NCI-H1694 treated with DMSO at 0.1 percent for 48 hours (cell line): ENCODE data around the gene TIMM29.
A peak's percentile ranks its signal among the peaks of the same experiment; 100 is the strongest.
"Not testable (repeated sequence)": the region's sequence is repeated elsewhere in the genome, so short reads cannot be mapped to it uniquely, and the experiment has no call there.

Source experiments
- DNase-seq: peaks from one replicate; lab custom pipeline; 2025; lab: John Stamatoyannopoulos, UW

TIMM29 gene

DNA sequence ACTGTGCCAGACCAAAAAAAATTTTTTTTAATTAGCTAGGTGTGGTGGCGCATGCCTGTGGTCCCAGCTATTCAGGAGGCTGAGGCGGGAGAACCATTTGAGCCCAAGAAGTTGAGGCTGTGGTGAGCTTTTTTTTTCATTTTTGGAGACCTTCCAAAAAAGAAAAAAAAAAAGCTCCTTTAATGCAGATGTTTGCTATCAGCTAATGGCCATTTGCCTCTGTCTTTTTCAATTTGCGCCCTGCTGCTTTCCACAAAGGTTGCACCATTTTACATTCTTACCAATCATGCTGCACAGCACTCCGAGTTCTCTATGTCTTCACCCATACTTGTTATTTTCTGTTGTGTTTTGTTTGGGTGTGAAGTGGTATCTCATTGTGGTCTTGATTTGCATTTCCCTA is 16.7 kb downstream of the TIMM29 start:
- no peak for DNase-seq

DNA sequence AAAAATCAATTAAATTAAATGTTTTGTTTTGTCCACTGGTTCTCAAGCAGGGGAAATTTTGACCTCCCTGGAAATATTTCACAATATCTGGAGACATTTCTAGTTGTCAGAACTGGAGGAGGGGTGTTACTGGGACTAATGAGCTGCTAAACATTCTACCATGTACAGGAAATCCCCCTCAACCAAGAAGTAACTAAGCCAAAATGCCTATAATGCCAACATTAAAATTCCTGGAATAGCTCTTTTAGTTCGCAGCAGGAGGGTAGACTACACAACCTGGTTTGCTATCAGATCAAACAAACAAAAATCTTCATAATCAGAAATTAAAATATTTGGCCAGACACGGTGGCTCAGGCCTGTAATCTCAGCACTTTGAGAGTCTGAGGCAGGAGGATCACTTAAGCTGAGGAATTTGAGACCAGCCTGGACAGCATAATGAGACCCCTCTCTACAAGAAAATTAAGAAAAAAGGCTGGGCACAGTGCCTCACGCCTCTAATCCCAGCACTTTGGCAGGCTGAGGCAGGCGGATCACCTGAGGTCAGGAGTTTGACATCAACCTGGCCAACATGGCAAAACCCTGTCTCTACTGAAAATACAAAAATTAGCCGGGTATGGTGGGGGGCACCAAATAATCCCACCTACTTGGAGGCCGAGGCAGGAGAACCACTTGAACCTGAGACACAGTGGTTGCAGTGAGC is 18.5 kb downstream of the TIMM29 start:
- DNase-seq = no peak

DNA sequence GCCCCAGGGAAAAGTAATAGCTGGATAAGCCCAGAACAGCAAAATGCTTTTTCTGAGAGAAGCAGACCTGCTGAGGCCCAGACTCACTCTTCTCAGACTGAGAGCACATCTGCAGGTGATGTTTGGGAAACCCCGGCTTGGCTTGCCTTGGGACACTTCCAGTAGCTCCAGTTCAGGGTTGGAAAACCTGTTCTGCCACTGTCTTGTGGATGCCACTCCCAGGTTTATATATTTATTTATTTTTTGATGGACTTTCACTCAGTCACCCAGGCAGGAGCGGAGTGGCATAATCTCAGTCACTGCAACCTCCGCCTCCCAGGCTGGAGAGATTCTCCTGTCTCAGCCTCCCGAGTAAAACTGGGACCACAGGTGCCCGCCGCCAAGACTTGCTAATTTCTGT is 24.2 kb downstream of the TIMM29 start:
- DNase-seq = no peak

DNA sequence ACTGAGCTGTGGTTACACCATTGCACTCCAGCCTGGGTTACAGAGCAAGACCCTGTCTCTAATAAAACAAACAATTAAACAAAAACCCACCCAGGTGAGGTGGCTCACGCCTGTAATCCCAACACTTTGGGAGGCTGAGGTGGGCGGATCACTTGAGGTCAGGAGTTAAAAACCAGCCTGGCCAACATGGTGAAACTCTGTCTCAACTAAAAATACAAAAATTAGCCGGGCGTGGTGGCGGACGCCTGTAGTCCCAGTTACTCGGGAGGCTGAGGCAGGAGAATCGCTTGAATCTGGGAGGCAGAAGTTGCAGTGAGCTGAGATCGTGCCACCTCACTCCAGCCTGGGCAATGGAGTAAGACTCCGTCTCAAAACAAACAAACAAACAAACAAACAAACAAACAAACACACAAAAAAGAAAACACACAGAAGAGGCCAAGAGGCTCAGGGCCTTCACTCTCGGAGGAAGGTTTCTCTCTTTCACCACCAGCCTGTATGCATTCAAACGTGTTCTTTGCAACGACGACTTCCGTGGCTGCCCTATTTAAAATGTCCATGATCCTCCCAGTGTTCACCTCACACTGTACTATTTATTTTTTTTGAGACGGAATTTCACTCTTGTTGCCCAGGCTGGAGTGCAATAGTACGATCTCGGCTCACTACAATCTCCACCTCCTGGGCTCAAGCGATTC is 30.8 kb downstream of the TIMM29 start:
- not testable (repeated sequence) for DNase-seq

DNA sequence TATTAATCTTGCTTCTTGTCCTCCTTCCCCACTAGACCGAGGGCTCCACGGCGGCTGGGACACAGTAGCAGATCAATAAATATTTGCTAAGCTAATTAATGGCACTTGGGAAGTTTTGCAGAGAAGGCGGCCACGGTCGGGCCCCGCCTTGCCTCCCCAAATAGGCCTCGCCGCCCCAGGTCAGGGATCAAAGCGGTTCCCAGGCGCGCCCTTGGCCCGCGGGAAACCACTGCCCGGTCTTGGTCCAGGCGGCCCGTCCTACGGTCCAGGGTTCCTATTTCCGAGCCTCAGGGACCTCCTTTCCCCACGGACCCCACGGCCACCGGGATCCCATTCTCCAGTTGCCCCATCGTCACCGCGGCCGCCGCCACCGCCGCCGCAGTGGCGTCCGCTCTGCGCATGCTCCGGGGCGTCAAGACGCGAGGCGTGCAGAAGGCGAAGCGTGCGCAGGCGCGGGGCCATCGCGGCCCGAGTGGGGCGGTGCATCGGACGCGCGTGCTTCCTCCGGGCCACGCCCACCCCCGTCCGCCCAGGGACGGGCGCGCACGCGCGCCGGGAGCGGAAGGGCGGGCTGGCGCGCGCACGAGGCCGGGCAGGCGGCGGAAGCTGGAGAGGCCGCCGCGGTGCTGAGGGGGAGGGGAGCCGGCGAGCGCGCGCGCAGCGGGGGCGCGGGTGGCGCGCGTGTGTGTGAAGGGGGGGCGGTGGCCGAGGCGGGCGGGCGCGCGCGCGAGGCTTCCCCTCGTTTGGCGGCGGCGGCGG is 31.9 kb downstream of the TIMM29 start, which contains the start of gene SMARCA4:
TSS of gene SMARCA4 (plus strand) at position 717 of the 759 bp plus-strand sequence. CDS start 23,122 bp downstream, outside the sequence.
- DNase-seq = peak; percentile 80

DNA sequence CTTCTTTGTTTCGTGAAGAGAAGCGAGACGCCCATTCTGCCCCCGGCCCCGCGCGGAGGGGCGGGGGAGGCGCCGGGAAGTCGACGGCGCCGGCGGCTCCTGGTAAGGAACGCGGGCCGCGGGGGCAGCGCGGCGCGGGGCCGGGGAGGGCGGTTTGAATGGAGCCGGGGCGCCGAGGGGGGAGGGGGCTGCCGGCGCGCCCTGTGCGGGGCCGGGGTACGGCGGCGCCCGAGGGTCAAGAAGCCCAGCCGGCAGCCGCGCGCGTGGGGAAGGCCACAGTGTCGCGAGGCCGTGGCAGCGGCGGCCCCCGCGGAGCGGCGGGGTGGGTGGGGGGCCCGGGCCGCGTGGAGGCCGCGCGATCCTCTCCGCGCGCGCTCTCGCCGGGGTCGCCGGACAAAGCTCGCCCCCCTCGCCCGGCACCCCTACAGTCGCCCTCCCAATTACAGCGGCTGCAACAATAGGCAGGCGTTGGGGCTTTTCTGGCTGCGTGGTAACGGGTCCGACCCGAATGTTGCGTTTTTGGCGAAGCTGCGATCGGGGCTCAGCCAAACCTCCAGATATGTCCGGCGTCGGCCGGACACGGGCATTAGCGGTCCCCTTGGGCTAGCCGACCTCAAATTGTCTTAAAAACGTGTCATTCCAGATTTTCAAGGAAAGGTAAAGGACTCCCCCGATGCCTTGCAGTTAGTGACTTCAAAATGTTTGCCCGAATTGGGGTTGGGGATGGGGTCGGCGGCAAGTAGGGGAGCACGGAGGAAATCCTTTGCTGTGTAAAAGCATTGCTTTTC is 32.7 kb downstream of the TIMM29 start:
- no peak for DNase-seq

DNA sequence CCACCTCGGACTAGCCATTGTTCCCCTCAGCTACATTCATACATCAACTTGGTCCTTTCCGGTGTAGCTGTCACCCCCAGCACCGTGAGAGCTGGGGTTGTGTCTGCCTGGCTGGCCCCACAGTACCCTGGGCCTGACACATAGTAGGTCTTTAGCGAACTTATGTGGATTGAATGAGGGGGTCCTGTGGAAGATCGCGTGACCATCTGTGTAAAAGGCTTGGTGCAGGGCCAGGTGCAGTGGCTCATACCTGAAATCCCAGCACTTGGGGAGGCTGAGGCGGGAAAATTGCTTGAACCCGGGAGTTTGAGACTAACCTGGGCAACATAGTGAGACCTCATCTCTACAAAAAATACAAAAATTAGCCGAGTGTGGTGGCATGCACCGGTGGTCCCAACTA is 34.3 kb downstream of the TIMM29 start:
- no peak for DNase-seq

DNA sequence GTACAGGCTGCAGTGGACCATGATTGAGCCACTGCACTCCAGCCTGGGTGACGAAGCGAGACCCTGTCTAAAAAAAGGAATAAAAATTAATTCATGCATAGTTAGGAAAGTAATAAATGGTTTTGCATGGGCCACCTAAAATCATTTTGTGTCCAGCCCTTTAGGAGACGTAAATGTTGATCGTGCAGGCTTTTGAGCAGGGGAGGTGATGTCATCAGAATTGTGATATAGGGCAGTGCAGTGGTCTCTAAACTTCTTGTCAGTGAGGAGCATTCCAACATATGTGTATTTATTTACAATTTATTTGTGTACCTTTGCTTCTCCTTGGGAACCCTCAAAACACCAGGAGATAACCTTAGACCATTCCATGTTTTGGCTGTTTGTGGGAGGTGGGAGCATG is 35.3 kb downstream of the TIMM29 start:
- DNase-seq = no peak

DNA sequence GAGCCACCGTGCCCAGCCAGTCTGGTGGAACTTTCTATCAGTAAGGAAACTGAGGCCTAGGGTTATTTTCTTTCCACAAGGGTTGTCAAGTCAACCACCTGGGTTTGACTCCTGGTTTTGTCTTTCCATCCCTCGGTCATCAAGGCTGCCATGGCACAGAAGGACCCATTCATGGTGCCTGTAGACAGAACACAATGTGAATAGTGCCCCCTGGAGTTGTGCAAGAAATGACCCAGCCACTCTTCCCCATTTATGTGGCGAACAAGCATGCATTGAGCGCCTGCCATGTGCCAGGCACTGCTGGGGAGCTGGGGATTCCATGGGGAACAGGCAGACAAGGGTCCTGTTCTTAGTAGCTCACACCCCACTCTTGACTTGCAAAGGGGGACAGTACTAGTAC is 36.3 kb downstream of the TIMM29 start:
- DNase-seq = no peak

DNA sequence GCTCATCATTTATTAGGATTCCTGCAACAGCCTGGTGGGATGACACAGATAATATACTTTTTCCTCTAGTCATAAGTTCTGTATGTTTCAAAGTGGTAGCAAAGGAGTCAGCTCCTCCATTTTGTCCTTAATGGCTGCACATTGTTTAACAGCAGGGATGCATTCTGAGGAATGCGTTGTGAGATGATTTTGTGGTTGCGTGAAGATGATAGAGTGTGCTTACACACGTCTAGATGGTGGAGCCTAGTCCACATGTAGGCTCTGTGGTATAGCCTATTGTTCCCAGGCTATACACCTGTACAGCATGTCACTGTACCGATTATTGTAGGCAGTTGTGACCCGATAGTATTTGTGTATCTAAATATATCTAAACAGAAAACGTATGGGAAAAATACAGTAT is 36.8 kb downstream of the TIMM29 start:
- no peak for DNase-seq

DNA sequence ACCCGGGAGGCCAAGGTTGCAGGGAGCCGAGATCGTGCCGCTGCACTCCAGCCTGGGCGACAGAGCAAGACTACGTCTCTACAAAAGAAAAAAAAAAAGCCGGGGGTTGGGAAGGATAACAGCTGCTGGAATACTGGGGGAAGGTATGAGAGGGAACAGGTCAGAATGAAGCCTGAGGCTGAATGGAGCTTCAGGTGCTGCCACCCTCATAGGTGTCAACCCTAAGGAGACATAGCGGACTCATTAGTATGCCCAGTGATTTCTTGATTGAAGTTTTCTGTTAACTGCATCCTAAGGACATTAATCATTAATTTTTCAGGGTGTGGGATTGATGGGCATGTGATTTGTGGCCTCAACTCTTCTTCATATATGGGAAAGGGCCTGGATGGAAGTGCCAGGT is 38.2 kb downstream of the TIMM29 start:
- no peak for DNase-seq

DNA sequence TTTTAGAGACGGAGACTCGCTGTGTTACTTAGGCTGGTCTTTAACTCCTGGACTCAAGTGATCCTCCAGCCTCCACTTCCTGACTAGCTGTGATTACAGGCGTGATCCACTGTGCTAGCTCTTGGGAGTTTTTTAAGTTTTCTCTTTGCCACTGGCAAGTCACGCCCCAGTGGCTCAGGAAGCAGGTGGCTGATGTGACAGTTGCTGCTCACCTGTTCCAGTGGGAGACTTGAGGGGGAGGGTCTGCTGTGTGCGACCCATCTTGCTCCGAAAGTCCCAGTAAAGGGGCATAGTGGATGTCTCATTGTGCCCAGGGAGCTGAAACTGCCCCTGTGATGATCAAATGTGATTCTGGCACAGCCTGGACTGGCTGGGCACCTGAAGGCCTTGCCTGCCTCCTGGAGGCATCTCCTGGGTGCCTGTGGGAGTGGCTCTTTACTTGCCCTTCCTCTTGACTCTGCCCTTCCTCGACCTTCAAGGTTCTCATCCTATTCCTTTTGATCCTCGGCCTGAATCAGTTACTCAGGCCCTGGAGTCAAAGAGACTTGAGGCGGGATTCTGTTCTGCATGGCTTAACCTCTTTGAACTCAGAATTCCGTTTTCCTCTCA is 40.0 kb downstream of the TIMM29 start:
- no peak for DNase-seq

DNA sequence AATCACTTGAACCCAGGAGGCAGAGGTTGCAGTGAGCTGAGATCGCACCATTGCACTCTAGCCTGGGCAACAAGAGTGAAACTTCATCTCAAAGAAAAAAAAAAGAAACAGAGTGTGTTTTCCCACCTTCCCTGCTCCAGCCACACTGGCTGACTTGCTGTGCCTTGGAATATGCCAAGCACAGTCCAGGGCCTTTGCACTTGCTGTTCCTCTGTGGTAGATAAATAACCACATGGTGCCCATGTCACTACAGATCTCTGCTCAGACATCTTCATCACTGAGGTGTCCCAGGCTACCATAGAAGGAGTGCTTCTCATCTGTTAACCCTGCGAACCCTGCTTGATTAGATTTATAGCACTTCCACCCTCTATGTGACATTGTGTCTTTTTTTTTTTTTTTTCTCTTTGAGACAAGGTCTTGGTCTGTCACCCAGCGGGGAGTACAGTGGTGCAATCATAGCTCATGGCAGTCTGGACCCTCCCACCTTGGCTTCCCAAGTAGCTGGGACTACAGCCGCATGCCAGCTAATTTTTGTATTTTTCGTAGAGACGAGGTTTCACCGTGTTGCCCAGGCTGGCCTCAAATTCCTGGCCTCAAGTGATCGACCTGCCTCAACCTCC is 42.6 kb downstream of the TIMM29 start:
- DNase-seq = no peak

DNA sequence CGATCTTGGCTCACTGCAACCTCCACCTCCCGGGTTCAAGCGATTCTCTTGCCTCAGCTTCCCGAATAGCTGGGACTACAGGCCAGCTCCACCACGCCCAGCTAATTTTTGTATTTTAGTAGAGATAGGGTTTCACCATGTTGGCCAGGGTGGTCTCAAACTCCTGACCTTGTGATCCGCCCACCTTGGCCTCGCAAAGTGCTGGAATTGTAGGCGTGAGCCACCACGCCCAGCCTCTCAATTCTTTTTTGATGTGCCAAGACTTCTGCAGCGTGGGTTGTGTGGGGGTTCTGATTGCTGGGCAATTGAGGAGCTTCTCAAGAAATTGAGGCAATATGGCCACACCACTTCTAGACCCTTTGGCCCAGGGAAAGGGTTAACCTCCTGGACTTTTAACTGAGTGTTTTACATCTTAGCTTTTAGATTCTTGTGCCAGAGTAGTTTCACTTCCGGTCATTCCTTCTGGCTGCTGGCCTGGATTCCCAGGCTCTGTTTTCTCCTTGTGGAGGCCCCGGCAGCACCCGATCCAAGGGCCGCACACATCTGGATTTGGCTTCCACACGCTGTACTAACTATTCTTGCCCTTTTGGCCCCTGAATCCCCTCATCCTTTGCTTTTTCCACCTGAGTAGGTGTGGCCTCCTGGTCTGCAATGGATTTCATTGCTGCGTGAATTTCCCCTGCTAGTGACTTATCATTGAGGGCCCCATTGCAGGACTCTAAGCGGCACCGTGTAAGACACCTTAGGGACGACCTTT is 46.9 kb downstream of the TIMM29 start:
- no peak for DNase-seq

DNA sequence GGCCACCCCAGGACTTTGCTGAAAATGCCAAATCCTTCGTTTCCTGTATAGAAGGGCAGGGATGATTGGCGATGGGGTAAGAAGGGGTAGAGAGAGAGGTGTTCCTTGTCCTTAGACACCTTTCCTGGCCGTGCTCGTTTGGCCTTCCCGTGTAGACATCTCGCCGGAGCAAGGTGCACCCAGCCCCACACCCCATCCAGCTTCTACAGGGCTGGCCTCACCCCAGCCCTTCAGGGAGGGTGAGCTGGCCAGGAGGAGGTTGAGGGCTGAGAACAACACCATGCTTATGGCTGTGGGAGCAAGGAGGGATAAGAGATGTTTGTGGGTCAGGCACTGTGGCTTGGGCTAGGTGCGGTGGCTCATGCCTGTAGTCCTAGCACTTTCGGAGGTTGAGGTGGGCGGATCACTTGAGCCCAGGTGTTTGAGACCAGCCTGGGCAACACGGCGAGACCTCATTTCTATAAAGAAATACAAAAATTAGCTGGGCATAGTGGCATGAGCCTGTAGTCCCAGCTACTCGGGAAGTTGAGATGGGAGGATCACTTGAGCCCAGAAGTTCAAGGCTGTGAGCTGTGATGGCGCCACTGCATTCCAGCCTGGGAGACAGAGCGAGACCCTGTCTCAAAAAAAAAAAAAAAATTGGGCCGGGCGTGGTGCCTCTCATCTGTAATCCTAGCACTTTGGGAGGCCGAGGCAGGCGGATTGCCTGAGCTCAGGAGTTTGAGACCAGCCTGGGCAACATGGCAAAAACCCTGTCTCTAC is 47.7 kb downstream of the TIMM29 start:
- DNase-seq = no peak

DNA sequence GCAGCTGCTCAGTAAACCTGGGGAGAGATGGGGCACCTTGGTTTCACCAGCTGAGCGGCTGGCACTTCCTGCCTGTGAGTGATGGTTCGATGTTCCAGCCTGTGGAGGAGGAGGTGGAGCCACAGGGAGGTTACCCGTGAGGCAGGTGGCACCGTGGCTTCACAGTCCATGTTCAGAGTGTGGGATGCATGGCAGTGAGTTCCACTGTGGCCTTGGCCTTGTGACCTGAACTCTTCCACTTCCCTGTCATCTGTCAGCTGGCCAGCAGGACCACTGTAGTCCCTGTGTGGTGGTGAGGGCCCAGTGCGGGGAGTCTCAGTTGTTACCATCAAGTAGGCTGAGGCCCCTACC is 49.1 kb downstream of the TIMM29 start:
- no peak for DNase-seq
